ENCODE results near the gene SMAD2.

GRCh38 chr18:47831351-47831750, 99.1 kb downstream of the SMAD2 start:
- TF ChIP-seq CTCF (IDR thresholded peaks at IDR 0.05; ENCODE audit: low read depth, low read length) (no peak), EZH2phosphoT487 (IDR thresholded peaks at IDR 0.05; ENCODE audit: low read depth) (no peak)
